ENCODE data around the gene ARHGAP26. TPM values are rescaled to one million over a fixed set of nuclear protein-coding genes. Genes with fewer than 3 reads are reported as not detected.

ARHGAP26 gene
- total RNA-seq, 1 experiment from 2014 or later, result 34.5 TPM

- TF ChIP-seq, protein P1, sequence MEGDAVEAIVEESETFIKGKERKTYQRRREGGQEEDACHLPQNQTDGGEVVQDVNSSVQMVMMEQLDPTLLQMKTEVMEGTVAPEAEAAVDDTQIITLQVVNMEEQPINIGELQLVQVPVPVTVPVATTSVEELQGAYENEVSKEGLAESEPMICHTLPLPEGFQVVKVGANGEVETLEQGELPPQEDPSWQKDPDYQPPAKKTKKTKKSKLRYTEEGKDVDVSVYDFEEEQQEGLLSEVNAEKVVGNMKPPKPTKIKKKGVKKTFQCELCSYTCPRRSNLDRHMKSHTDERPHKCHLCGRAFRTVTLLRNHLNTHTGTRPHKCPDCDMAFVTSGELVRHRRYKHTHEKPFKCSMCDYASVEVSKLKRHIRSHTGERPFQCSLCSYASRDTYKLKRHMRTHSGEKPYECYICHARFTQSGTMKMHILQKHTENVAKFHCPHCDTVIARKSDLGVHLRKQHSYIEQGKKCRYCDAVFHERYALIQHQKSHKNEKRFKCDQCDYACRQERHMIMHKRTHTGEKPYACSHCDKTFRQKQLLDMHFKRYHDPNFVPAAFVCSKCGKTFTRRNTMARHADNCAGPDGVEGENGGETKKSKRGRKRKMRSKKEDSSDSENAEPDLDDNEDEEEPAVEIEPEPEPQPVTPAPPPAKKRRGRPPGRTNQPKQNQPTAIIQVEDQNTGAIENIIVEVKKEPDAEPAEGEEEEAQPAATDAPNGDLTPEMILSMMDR (IDR thresholded peaks at IDR 0.05 in 2 of 3, conservative IDR thresholded peaks at IDR 0.05 in 1 of 3; ENCODE audit: borderline replicate concordance in 1 of 3, insufficient read depth in 1 of 3, low read depth in 2 of 3, low read length in 2 of 3), result no peak
These were observed 187.4 kb downstream of the ARHGAP26 start (continued) for GRCh38 chr5:142957528-142957927.

DNA sequence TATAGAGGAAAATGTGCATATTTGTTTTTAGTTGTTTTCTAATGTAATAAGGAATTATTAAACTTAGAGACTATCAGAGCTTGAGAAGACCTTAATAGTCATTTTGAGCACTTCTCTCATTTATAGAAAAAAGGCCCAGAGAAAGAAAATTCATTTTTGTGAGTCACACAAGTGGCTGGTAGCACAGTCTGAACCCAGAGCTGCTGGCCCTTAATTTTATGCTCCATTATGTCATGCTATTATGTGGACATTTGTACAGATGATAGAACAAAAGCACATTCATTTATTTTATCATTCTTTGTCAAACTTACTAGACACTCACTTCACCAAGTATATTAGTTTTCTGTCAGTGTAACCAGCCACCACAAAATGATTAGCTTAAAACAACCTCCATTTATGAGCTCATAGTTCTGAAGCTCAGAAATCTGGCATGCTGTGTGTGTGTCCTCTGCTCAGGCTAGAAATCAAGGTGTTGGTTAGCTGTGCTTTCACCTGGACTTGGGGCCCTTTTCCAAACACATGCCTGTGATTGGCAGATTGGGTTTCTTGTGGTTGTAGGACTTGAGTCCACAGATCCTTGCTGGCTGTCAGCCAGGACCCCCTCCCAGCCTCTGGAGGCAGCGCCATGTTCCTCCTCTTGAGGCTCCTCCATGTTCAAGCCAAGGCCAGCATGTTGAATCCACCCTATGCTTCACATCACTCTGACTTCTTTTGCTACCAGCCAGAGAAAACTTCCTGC lies 188.9 kb downstream of the ARHGAP26 start:
- Histone ChIP-seq H3K9ac (ENCODE audit: low read length) (peak overlapping the region; percentile 12), H3K9me2 (ENCODE audit: insufficient read depth) (no peaks in the 10 kb centered on the region), H3K4me1 (ENCODE audit: control insufficient read depth in 1 of 2, insufficient read depth in 2 of 2, low read length in 2 of 2) (peaks cover 28 to 29% of the 10 kb centered on the region in 2 experiments), H3K27ac (ENCODE audit: low read depth, low read length) (peak overlapping the region; percentile 61), H3K4me2 (ENCODE audit: low read length) (peak overlapping the region; percentile 41), H3K27me3 (ENCODE audit: insufficient read depth, low read length) (no peaks in the 10 kb centered on the region), H3K9me3 (ENCODE audit: control insufficient read depth in 1 of 2, insufficient read depth in 1 of 2, low read depth in 1 of 2, low read length in 2 of 2) (no peaks in the 10 kb centered on the region), H3K4me3 (replicated peaks in 1 of 2; ENCODE audit: low read depth in 1 of 2, low read length in 2 of 2) (no peak overlapping the region), H3K79me2 (ENCODE audit: insufficient read depth, low read length) (no peaks in the 10 kb centered on the region), H4K20me1 (ENCODE audit: insufficient read depth) (no peaks in the 10 kb centered on the region), H2AFZ (ENCODE audit: low read depth, low read length, poor library complexity, severe bottlenecking) (no peak overlapping the region), H3K36me3 (ENCODE audit: control insufficient read depth in 1 of 2, insufficient read depth in 2 of 2, low read length in 2 of 2) (no peaks in the 10 kb centered on the region)
- intact Hi-C loops (cut with micrococcal nuclease), result no loop called here
- BruUV-seq (replicated peaks), result no TSS peak
- POLR2A ChIA-PET, result no interaction called here
- DNase-seq (ENCODE audit: low read depth, low spot score) (no peak), ATAC-seq (peak; percentile 38)
- RAD21 ChIA-PET (ENCODE audit: low non-redundant PET in 1 of 2, low total read pairs in 2 of 2, uncharacterized antibody in 2 of 2, unreplicated experiment in 2 of 2), result no interaction called here
- CTCF ChIA-PET, result interaction anchor here (0.7 to 1.8 kb wide), 5 partner anchors 19 to 246 kb away, joined by 3 to 6 read pairs (median 3); no protein-coding TSS in a partner anchor
- TF ChIP-seq SP1 (IDR thresholded peaks at IDR 0.05; ENCODE audit: low read depth) (no peak), ZBTB33 (IDR thresholded peaks at IDR 0.05; ENCODE audit: extremely low read depth, insufficient replicate concordance, low read length) (no peak), SIN3A (IDR thresholded peaks at IDR 0.05; ENCODE audit: low read depth) (no peak), ZNF274 (IDR thresholded peaks at IDR 0.05; ENCODE audit: low read depth, low read length) (no peak), EGR1 (IDR thresholded peaks at IDR 0.05; ENCODE audit: low read depth) (no peak), RAD21 (IDR thresholded peaks at IDR 0.05; ENCODE audit: low read depth) (no peak), CBX3 (IDR thresholded peaks at IDR 0.05; ENCODE audit: low read depth) (0 out of 2 replicates have a peak, but pooled peaks have one; percentile 20)
- TF ChIP-seq, protein P2, sequence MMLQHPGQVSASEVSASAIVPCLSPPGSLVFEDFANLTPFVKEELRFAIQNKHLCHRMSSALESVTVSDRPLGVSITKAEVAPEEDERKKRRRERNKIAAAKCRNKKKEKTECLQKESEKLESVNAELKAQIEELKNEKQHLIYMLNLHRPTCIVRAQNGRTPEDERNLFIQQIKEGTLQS (IDR thresholded peaks at IDR 0.05), result no peak
